Spleen (tissue), 11 donors: ENCODE data around the gene MYO9A. TPM values are rescaled to one million over a fixed set of nuclear protein-coding genes. Genes with fewer than 3 reads are reported as not detected.

Source experiments
- DNase-seq: peaks from one replicate; pipeline ENCODE4 v3.0.0-alpha.2; 2020
- H3K27ac ChIP-seq, 8 donors: fragments of 200-600 bp; sonication (generic) in 7 of 8; 1 replicate in 4 of 8; 2 replicates in 4 of 8; pipeline versions ENCODE4 v1.5.0 to v1.8.0; 2016 to 2021; ENCODE audit warnings: inconsistent platforms in 4 of 8, mild to moderate bottlenecking in 4 of 8, moderate library complexity in 1 of 8
- H3K27me3 ChIP-seq, 7 donors: fragments of 200-600 bp; sonication (generic) in 6 of 7; replicated peaks in 1 of 7; 1 replicate in 4 of 7; 2 replicates in 3 of 7; pipeline versions ENCODE4 v1.5.0 to v1.8.0; 2016 to 2021; ENCODE audit warnings: inconsistent platforms in 3 of 7, mild to moderate bottlenecking in 1 of 7
- H3K36me3 ChIP-seq, 6 donors: fragments of 200-600 bp; sonication (generic) in 5 of 6; 1 replicate in 4 of 6; 2 replicates in 2 of 6; pipeline versions ENCODE4 v1.5.0 to v1.8.0; 2016 to 2021; ENCODE audit warnings: inconsistent platforms in 2 of 6
- H3K4me1 ChIP-seq, 6 donors: fragments of 200-600 bp; sonication (generic) in 5 of 6; 1 replicate in 3 of 6; 2 replicates in 3 of 6; pipeline versions ENCODE4 v1.5.0 to v1.8.0; 2016 to 2021; ENCODE audit warnings: inconsistent platforms in 3 of 6
- H3K4me3 ChIP-seq, 8 donors: fragments of 200-600 bp; sonication (generic) in 7 of 8; 1 replicate in 4 of 8; 2 replicates in 4 of 8; pipeline versions ENCODE4 v1.5.0 to v1.8.0; 2016 to 2021; ENCODE audit warnings: inconsistent platforms in 4 of 8, mild to moderate bottlenecking in 4 of 8, moderate library complexity in 2 of 8
- H3K9me3 ChIP-seq, 8 donors: fragments of 200-600 bp; sonication (generic) in 7 of 8; 1 replicate in 4 of 8; 2 replicates in 4 of 8; pipeline versions ENCODE4 v1.5.0 to v1.8.0; 2016 to 2021; ENCODE audit warnings: inconsistent platforms in 4 of 8
- CTCF ChIP-seq, 11 experiments: fragments of 200-600 bp in 7 of 11; fragments of 450-650 bp in 4 of 11; sonication (generic) in 4 of 11; IDR thresholded peaks in 8 of 11; conservative IDR thresholded peaks in 3 of 11; 1 replicate in 7 of 11; 2 replicates in 4 of 11; pipeline versions ENCODE4 v1.4.0 to v1.8.0; 2016 to 2021; ENCODE audit warnings: antibody characterized with exemption in 11 of 11, inconsistent platforms in 4 of 11, mild to moderate bottlenecking in 1 of 11
- POLR2A ChIP-seq, 3 donors: fragments of 450-650 bp; IDR thresholded peaks; one replicate each; pipeline ENCODE4 v1.5.1; 2017; ENCODE audit warnings: antibody characterized with exemption in 3 of 3, mild to moderate bottlenecking in 1 of 3
- POLR2AphosphoS5 ChIP-seq, 3 donors: sonication (generic); formaldehyde crosslinking; IDR thresholded peaks; one replicate each; pipeline ENCODE4 v1.5.1; 2017; ENCODE audit warnings: antibody characterized with exemption in 3 of 3
- WGBS, 5 donors: extraction: QIAGEN DNeasy Blood & Tissue Kit in 3 of 5; methylation state at CpG; one replicate each; pipeline versions ENCODE4 v1.1.5 to v1.1.7; 2013 to 2018; 5-methylcytosine and 5-hydroxymethylcytosine counted together
- intact Hi-C: fragments of 100-400 bp; cut with DNase I; formaldehyde crosslinking; loops from one replicate; pipeline ENCODE4 v1.15.0; 2023; ENCODE audit warnings: low total_unique reads
- polyA plus RNA-seq, 3 donors: library from polyadenylated mRNA; stranded (reverse); fragments of 200-250 nt; gene quantifications; one replicate each; pipeline ENCODE4 v1.2.1, GENCODE V29; 2013
- small RNA-seq, 4 donors: library from RNA; depleted of rRNA; stranded (forward); fragments of <200 nt; gene quantifications; one replicate each; pipeline ENCODE3, GENCODE V24; 2016
- total RNA-seq, 7 donors: library from RNA; depleted of rRNA in 3 of 7; stranded (reverse); fragments of >200 nt in 3 of 7; fragmentation: NEBNext Ultra II Directional in 4 of 7; extraction: Animal tissue kit (Norgen Biotek cat#: 25700) in 4 of 7; gene quantifications; one replicate each; pipeline versions ENCODE4 v1.1.0 to v1.2.1, GENCODE V29; 2016 to 2021
- donor health status: healthy with polysubstance abuse.
- donor health status: DM: no; HTN: no; CAD: no; lungs with moderate emphysema.
- donor health status: DM: no; HTN: no; CAD: no.
- donor health status: Bipolar disorder and iron deficiency.
- donor health status: healthy.
- donor health status: DM: no; HTN: no; CAD: no.
- donor health status: DM: yes; HTN: yes; CAD: no.

Gene MYO9A
- total and polyA plus RNA-seq, 10 donors = 1.7 to 80.9 (median 50.9) TPM

- H3K36me3 ChIP-seq = no peaks in the 10 kb centered on the region
- intact Hi-C loops = no loop called here
These were observed 341.6 kb downstream of the MYO9A start for GRCh38 chr15:71776304-71776703.

DNA sequence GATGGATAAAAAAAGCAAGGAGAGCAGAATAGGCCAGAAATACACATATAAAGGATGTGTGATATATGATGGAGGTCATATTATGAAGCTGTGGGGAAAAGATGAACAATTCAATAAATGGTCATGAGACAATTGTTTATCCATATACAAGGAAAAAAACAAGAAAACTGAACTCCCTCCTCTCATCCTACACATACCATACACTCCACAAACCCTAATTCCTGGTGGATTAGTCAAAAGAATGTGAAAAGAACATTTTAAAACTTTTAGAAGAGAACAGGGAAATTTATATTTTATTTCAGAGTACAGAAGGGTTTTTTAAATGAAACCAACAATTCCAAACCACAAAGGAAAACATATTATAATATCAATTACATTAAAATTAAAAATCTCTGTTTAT is 342.1 kb downstream of the MYO9A start:
- Histone ChIP-seq H3K36me3 (no peaks in the 10 kb centered on the region), H3K4me1 (peaks cover 0 to 8% (median 5%) of the 10 kb centered on the region in 6 donors), H3K27me3 (peaks cover 0 to 4% (median 0%) of the 10 kb centered on the region in 7 donors), H3K9me3 (no peaks in the 10 kb centered on the region), H3K4me3 (no peak overlapping the region), H3K27ac (no peak overlapping the region)
- TF ChIP-seq CTCF (IDR thresholded peaks at IDR 0.05 in 8 of 11, conservative IDR thresholded peaks at IDR 0.05 in 3 of 11) (no peak), POLR2AphosphoS5 (IDR thresholded peaks at IDR 0.05) (no peak), POLR2A (IDR thresholded peaks at IDR 0.05) (no peak)
- intact Hi-C loops = no loop called here
- no peak for DNase-seq

More at GRCh38 chr15:71776304-71776703, 341.6 kb downstream of the MYO9A start:
- peaks cover 0 to 8% (median 5%) of the 10 kb centered on the region in 6 donors for H3K4me1 ChIP-seq
- H3K9me3 ChIP-seq = no peaks in the 10 kb centered on the region
- no peak overlapping the region for H3K4me3 ChIP-seq
- DNase-seq = no peak
- 79 to 84% (median 81%) methylated on average over 3 of the region's 3 CpGs for WGBS, 5 donors
- no peak for TF ChIP-seq CTCF (IDR thresholded peaks at IDR 0.05 in 8 of 11, conservative IDR thresholded peaks at IDR 0.05 in 3 of 11)
- no peak for TF ChIP-seq POLR2AphosphoS5 (IDR thresholded peaks at IDR 0.05)
- no peak for TF ChIP-seq POLR2A (IDR thresholded peaks at IDR 0.05)
- H3K27ac ChIP-seq = no peak overlapping the region
- peaks cover 0 to 8% (median 0%) of the 10 kb centered on the region in 7 donors for H3K27me3 ChIP-seq

DNA sequence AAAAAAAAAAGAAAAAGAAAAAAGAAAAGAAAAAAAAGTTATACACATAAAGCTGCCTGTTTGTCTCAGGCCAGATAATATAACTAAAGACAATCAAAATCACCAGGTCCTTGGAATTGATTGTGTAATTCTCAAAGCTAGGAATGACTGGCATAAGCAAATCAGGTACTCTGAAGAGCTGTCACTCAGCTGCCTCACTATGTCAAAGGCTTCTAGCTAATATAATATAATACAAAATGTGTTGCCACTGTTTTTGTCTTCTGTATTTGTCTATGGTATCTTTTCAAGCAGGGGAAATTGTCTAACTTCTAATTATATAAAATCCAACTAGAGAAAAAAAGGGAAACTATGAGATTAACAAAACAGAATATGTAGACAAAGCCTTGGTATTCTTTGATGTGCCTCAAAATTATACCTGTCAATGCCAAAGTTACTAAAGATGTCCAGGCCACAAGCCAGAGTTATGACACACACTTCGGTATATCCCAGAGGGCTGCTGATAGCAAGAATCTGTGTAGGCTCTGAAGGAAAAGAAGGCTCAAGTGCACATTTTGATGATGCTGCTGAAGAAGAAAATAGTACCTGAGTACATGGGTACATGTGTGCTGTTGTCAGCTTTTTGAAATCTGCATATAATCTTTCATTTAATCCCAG is 344.6 kb downstream of the MYO9A start:
- 85 to 100% (median 89%) methylated on average over 1 of the region's 1 CpG for WGBS, 5 donors
- intact Hi-C loops = no loop called here
- Histone ChIP-seq H3K9me3 (no peaks in the 10 kb centered on the region), H3K36me3 (no peaks in the 10 kb centered on the region), H3K27ac (no peak overlapping the region), H3K27me3 (no peaks in the 10 kb centered on the region), H3K4me1 (no peaks in the 10 kb centered on the region), H3K4me3 (no peak overlapping the region)
- DNase-seq = no peak
- TF ChIP-seq CTCF (IDR thresholded peaks at IDR 0.05 in 8 of 11, conservative IDR thresholded peaks at IDR 0.05 in 3 of 11) = no peak
- TF ChIP-seq POLR2AphosphoS5 (IDR thresholded peaks at IDR 0.05) = no peak
- TF ChIP-seq POLR2A (IDR thresholded peaks at IDR 0.05) = no peak

Small RNA genes within 50 kb of the gene (small RNA-seq; reads per million reads assigned to genes)
- 0 to 0.34 (median 0.16) reads per million in 4 donors for gene RNA5SP399
- gene RNU2-65P = 0 reads per million in 4 donors

Other genes with a start within 250 kb of the MYO9A start
- gene SENP8, start 253 bp upstream of the MYO9A start, total RNA-seq = 1 to 10 TPM in 6 of 7 donors, under 1 TPM in 1; 0.93 to 3.0 (median 1.5) TPM
- 1 to 10 TPM in 1 of 3 donors, under 1 TPM in 2; 0.57 to 1.5 (median 0.89) TPM for gene SENP8, start 253 bp upstream of the MYO9A start, polyA plus RNA-seq
- under 1 TPM in 1 of 7 donors, not detected in 6; 0.34 TPM for gene GRAMD2A, start 79.6 kb upstream of the MYO9A start, total RNA-seq
- gene GRAMD2A, start 79.6 kb upstream of the MYO9A start, polyA plus RNA-seq = under 1 TPM; 0.03 to 0.11 (median 0.06) TPM
- 100 to 1,000 TPM; 333 to 543 (median 379) TPM for gene PKM, start 113.0 kb upstream of the MYO9A start, total RNA-seq
- 100 to 1,000 TPM; 156 to 250 (median 187) TPM for gene PKM, start 113.0 kb upstream of the MYO9A start, polyA plus RNA-seq
- 10 to 100 TPM; 54.8 to 77.6 (median 70.3) TPM for gene PARP6, start 154.4 kb upstream of the MYO9A start, total RNA-seq
- gene PARP6, start 154.4 kb upstream of the MYO9A start, polyA plus RNA-seq = 10 to 100 TPM; 43.9 to 99.5 (median 67.9) TPM
- 1 to 10 TPM; 1.7 to 7.5 (median 2.8) TPM for gene CELF6, start 202.0 kb upstream of the MYO9A start, total RNA-seq
- gene CELF6, start 202.0 kb upstream of the MYO9A start, polyA plus RNA-seq = 1 to 10 TPM; 4.4 to 9.2 (median 8.1) TPM